ENCODE measurements around the gene PDK1.

Gene PDK1

DNA sequence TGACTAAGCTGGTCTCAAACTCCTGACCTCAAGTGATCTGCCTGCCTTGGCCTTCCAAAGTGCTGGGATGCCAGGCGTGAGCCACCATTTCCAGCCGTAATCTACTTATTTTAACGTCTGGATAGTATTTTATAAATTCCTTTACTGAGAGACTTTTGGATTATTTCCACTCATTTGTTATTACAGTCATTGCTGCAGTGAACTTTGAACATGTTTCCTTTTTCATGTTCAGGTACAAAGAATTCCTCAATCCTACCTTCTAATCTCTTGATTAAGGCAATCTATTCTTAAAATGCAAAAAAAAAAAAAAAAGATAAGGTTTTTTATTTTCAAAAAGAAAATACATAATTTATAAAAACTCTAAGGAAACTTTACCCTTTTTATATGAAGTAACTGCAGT lies 78.6 kb downstream of the PDK1 start:
- CTCF ChIA-PET, result no interaction called here
- TF ChIP-seq HDGF (IDR thresholded peaks at IDR 0.05; ENCODE audit: borderline replicate concordance), result no peak
- no peak for TF ChIP-seq FOXA1 (IDR thresholded peaks at IDR 0.05)
- no peak for TF ChIP-seq LEF1 (IDR thresholded peaks at IDR 0.05; ENCODE audit: borderline replicate concordance)
- no peak for TF ChIP-seq ARNT (IDR thresholded peaks at IDR 0.05)
- TF ChIP-seq TARDBP (IDR thresholded peaks at IDR 0.05), result no peak
- no peak for TF ChIP-seq FOXK2 (IDR thresholded peaks at IDR 0.05)
- TF ChIP-seq SUZ12 (IDR thresholded peaks at IDR 0.05), result no peak
- no peak for TF ChIP-seq BHLHE40 (IDR thresholded peaks at IDR 0.05; ENCODE audit: borderline replicate concordance)
- no peak for TF ChIP-seq NFRKB (IDR thresholded peaks at IDR 0.05)
- TF ChIP-seq L3MBTL2 (conservative IDR thresholded peaks at IDR 0.05), result no peak
- TF ChIP-seq CTBP1 (IDR thresholded peaks at IDR 0.05; ENCODE audit: borderline replicate concordance), result no peak
- TF ChIP-seq ELF4 (IDR thresholded peaks at IDR 0.05), result no peak
- no peak for TF ChIP-seq ZNF384 (IDR thresholded peaks at IDR 0.05)
- no peak for TF ChIP-seq SP1 (IDR thresholded peaks at IDR 0.05)
- TF ChIP-seq FOXM1 (IDR thresholded peaks at IDR 0.05; ENCODE audit: borderline replicate concordance), result no peak
- TF ChIP-seq, protein P1, sequence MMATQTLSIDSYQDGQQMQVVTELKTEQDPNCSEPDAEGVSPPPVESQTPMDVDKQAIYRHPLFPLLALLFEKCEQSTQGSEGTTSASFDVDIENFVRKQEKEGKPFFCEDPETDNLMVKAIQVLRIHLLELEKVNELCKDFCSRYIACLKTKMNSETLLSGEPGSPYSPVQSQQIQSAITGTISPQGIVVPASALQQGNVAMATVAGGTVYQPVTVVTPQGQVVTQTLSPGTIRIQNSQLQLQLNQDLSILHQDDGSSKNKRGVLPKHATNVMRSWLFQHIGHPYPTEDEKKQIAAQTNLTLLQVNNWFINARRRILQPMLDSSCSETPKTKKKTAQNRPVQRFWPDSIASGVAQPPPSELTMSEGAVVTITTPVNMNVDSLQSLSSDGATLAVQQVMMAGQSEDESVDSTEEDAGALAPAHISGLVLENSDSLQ (IDR thresholded peaks at IDR 0.05), result no peak
- no peak for DNase-seq (ENCODE audit: extremely low spot score)
- POLR2A ChIA-PET, result no interaction called here

DNA sequence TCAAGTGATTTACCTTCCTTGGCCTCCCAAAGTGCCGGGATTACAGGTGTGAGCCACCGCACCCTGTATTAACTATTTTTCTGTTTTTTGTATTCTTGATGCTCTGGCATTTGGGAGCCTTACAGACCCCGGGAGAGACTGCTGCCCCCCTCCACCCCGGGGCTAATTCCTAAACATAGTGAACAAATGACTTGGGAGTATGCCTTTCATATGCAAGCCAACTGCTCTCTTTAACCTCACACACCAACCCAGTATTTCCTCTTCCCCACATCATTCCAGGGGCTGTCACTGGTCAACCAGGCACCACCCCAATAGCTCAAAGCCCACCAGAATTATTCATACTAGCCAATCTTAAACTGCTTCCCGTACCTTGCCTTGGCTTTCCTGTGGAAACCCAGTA lies 79.7 kb downstream of the PDK1 start:
- CTCF ChIA-PET, result no interaction called here
- POLR2A ChIA-PET, result no interaction called here

DNA sequence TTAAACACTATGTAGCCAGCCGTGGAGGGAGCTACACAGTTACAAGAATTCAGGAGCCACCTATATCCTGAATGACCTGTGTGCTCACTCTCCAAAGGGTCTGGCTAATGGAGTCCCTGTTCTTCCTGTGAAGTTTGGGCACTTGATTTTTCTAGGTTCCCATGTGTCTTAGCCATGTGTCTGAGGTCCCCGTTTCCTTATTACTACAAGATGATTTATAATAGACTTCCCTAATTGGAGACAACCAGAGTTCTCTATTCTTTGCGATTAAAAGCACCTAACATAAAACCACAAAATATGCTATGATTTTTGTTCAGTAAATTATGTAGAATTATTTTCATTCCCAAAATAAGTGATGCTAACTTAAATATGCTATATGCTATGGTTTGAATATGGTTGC lies 83.4 kb downstream of the PDK1 start:
- ChIA-PET POLR2A (no interaction called here), CTCF (no interaction called here)
- no peak for TF ChIP-seq LEF1 (IDR thresholded peaks at IDR 0.05; ENCODE audit: borderline replicate concordance)
- no peak for TF ChIP-seq FOXK2 (IDR thresholded peaks at IDR 0.05)
- TF ChIP-seq L3MBTL2 (conservative IDR thresholded peaks at IDR 0.05), result no peak
- no peak for TF ChIP-seq FOXA1 (IDR thresholded peaks at IDR 0.05)
- no peak for TF ChIP-seq CTBP1 (IDR thresholded peaks at IDR 0.05; ENCODE audit: borderline replicate concordance)
- no peak for TF ChIP-seq SUZ12 (IDR thresholded peaks at IDR 0.05)
- TF ChIP-seq ARNT (IDR thresholded peaks at IDR 0.05), result no peak
- TF ChIP-seq ZNF384 (IDR thresholded peaks at IDR 0.05), result no peak
- no peak for TF ChIP-seq FOXM1 (IDR thresholded peaks at IDR 0.05; ENCODE audit: borderline replicate concordance)
- no peak for TF ChIP-seq HDGF (IDR thresholded peaks at IDR 0.05; ENCODE audit: borderline replicate concordance)
- TF ChIP-seq SP1 (IDR thresholded peaks at IDR 0.05), result no peak
- TF ChIP-seq, protein P1 (IDR thresholded peaks at IDR 0.05), result no peak
- no peak for DNase-seq (ENCODE audit: extremely low spot score)

More for the DNA sequence above, 79.7 kb downstream of the PDK1 start:
- TF ChIP-seq ARNT (IDR thresholded peaks at IDR 0.05) (no peak), LEF1 (IDR thresholded peaks at IDR 0.05; ENCODE audit: borderline replicate concordance) (no peak), NFRKB (IDR thresholded peaks at IDR 0.05) (no peak), HDGF (IDR thresholded peaks at IDR 0.05; ENCODE audit: borderline replicate concordance) (no peak), CTBP1 (IDR thresholded peaks at IDR 0.05; ENCODE audit: borderline replicate concordance) (no peak), FOXK2 (IDR thresholded peaks at IDR 0.05) (no peak), SUZ12 (IDR thresholded peaks at IDR 0.05) (no peak), SP1 (IDR thresholded peaks at IDR 0.05) (no peak), L3MBTL2 (conservative IDR thresholded peaks at IDR 0.05) (no peak), FOXM1 (IDR thresholded peaks at IDR 0.05; ENCODE audit: borderline replicate concordance) (no peak), BHLHE40 (IDR thresholded peaks at IDR 0.05; ENCODE audit: borderline replicate concordance) (no peak), ELF4 (IDR thresholded peaks at IDR 0.05) (no peak), FOXA1 (IDR thresholded peaks at IDR 0.05) (no peak)
- TF ChIP-seq, protein P1 (IDR thresholded peaks at IDR 0.05), result no peak
- no peak for DNase-seq (ENCODE audit: extremely low spot score)

DNA sequence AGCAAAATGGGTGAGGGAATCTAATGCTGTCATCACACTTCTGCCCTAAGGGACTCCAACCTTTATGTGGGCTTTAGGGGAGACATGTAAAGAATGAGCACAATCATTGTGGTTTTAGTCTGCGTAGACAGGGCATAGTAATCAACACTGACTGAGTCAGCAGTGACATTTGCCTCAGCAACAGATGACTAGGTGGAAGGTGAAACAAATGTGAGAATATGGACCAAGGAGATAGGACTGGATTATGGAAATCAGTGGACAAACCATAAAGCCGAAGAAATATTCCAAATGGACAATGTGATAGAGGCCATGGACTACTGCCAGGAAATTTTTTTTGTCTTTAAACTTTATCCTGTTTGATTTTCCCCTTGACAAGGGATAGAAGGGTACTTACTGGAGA lies 83.9 kb downstream of the PDK1 start:
- DNase-seq (ENCODE audit: extremely low spot score), result no peak
- ChIA-PET POLR2A (no interaction called here), CTCF (no interaction called here)
- TF ChIP-seq, protein P1 (IDR thresholded peaks at IDR 0.05), result no peak
- no peak for TF ChIP-seq FOXM1 (IDR thresholded peaks at IDR 0.05; ENCODE audit: borderline replicate concordance)
- TF ChIP-seq HDGF (IDR thresholded peaks at IDR 0.05; ENCODE audit: borderline replicate concordance), result no peak
- no peak for TF ChIP-seq BHLHE40 (IDR thresholded peaks at IDR 0.05; ENCODE audit: borderline replicate concordance)
- no peak for TF ChIP-seq TARDBP (IDR thresholded peaks at IDR 0.05)
- no peak for TF ChIP-seq ARNT (IDR thresholded peaks at IDR 0.05)
- TF ChIP-seq L3MBTL2 (conservative IDR thresholded peaks at IDR 0.05), result no peak
- no peak for TF ChIP-seq LEF1 (IDR thresholded peaks at IDR 0.05; ENCODE audit: borderline replicate concordance)
- TF ChIP-seq ZNF384 (IDR thresholded peaks at IDR 0.05), result no peak
- TF ChIP-seq SP1 (IDR thresholded peaks at IDR 0.05), result no peak
- no peak for TF ChIP-seq SUZ12 (IDR thresholded peaks at IDR 0.05)
- TF ChIP-seq NFRKB (IDR thresholded peaks at IDR 0.05), result no peak
- no peak for TF ChIP-seq CTBP1 (IDR thresholded peaks at IDR 0.05; ENCODE audit: borderline replicate concordance)
- TF ChIP-seq ELF4 (IDR thresholded peaks at IDR 0.05), result no peak

DNA sequence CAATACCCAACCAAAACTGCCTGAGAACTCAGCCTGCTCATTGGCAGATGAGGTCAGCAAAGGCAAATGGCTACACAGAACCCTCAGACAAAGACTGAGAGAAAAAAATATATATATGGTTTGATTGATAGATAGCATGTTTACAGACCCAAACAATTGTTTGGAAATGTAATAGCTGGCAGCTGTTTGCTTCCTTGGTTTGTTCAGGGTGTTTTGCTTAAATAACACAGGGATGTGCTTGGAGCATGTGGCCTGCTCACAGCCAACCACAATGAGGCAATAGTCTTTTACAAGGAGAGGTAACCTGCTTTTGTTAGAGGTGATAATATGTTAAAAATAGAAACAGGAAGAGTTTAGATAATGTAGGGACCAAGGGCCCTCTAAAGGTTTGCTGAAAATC lies 84.5 kb downstream of the PDK1 start:
- TF ChIP-seq NFRKB (IDR thresholded peaks at IDR 0.05) (no peak), FOXK2 (IDR thresholded peaks at IDR 0.05) (no peak), ZNF384 (IDR thresholded peaks at IDR 0.05) (no peak), SP1 (IDR thresholded peaks at IDR 0.05) (no peak), CTBP1 (IDR thresholded peaks at IDR 0.05; ENCODE audit: borderline replicate concordance) (no peak), SUZ12 (IDR thresholded peaks at IDR 0.05) (no peak), BHLHE40 (IDR thresholded peaks at IDR 0.05; ENCODE audit: borderline replicate concordance) (no peak), LEF1 (IDR thresholded peaks at IDR 0.05; ENCODE audit: borderline replicate concordance) (no peak), L3MBTL2 (conservative IDR thresholded peaks at IDR 0.05) (no peak), FOXM1 (IDR thresholded peaks at IDR 0.05; ENCODE audit: borderline replicate concordance) (no peak), ELF4 (IDR thresholded peaks at IDR 0.05) (no peak), HDGF (IDR thresholded peaks at IDR 0.05; ENCODE audit: borderline replicate concordance) (no peak), FOXA1 (IDR thresholded peaks at IDR 0.05) (no peak), TARDBP (IDR thresholded peaks at IDR 0.05) (no peak), ARNT (IDR thresholded peaks at IDR 0.05) (no peak)
- TF ChIP-seq, protein P1 (IDR thresholded peaks at IDR 0.05), result no peak
- ChIA-PET POLR2A (no interaction called here), CTCF (no interaction called here)
- no peak for DNase-seq (ENCODE audit: extremely low spot score)
